ENCODE measurements around the gene DDX41.

DNA sequence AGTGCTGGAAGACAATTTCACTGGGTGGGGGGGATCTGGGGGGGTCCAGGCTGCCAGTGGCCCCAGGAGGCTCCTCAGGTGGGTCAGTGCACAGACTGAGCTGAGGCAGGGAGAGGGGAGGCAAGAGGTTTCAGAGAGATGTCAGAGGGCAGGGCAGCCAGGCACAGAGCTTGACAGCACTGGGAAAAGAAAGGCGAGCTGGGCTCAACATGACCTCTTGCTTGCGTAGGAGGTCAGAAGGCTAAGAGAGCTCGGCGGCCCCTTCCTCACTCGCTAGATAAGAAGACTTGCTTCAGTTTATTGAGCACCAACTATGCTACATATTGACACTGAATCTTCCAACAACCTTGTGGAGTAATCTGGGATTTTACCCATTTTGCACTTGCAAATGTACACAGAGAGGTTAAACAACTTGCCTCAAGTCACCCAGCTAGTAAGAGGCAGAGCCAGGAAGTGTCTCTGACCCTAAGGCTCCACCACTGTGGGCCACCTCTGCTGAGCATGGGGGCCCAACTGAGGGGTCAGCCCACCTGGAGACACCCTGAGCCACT lies 22.9 kb downstream of the DDX41 start:
- no peak for TF ChIP-seq SPI1 (IDR thresholded peaks at IDR 0.05; ENCODE audit: borderline replicate concordance, low read depth)
- TF ChIP-seq, protein P1, sequence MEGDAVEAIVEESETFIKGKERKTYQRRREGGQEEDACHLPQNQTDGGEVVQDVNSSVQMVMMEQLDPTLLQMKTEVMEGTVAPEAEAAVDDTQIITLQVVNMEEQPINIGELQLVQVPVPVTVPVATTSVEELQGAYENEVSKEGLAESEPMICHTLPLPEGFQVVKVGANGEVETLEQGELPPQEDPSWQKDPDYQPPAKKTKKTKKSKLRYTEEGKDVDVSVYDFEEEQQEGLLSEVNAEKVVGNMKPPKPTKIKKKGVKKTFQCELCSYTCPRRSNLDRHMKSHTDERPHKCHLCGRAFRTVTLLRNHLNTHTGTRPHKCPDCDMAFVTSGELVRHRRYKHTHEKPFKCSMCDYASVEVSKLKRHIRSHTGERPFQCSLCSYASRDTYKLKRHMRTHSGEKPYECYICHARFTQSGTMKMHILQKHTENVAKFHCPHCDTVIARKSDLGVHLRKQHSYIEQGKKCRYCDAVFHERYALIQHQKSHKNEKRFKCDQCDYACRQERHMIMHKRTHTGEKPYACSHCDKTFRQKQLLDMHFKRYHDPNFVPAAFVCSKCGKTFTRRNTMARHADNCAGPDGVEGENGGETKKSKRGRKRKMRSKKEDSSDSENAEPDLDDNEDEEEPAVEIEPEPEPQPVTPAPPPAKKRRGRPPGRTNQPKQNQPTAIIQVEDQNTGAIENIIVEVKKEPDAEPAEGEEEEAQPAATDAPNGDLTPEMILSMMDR (IDR thresholded peaks at IDR 0.05; ENCODE audit: insufficient read depth, low read length): no peak
- TF ChIP-seq POLR2AphosphoS5 (IDR thresholded peaks at IDR 0.05; ENCODE audit: low read depth): no peak
